ENCODE measurements around the gene LHX3. TPM values are rescaled to one million over a fixed set of nuclear protein-coding genes. Genes with fewer than 3 reads are reported as not detected.

LHX3 gene
- polyA plus RNA-seq, 1 donor from 2014 or later = not detected

- TF ChIP-seq RAD21 (conservative IDR thresholded peaks at IDR 0.05) = no peak
- TF ChIP-seq, protein P1, sequence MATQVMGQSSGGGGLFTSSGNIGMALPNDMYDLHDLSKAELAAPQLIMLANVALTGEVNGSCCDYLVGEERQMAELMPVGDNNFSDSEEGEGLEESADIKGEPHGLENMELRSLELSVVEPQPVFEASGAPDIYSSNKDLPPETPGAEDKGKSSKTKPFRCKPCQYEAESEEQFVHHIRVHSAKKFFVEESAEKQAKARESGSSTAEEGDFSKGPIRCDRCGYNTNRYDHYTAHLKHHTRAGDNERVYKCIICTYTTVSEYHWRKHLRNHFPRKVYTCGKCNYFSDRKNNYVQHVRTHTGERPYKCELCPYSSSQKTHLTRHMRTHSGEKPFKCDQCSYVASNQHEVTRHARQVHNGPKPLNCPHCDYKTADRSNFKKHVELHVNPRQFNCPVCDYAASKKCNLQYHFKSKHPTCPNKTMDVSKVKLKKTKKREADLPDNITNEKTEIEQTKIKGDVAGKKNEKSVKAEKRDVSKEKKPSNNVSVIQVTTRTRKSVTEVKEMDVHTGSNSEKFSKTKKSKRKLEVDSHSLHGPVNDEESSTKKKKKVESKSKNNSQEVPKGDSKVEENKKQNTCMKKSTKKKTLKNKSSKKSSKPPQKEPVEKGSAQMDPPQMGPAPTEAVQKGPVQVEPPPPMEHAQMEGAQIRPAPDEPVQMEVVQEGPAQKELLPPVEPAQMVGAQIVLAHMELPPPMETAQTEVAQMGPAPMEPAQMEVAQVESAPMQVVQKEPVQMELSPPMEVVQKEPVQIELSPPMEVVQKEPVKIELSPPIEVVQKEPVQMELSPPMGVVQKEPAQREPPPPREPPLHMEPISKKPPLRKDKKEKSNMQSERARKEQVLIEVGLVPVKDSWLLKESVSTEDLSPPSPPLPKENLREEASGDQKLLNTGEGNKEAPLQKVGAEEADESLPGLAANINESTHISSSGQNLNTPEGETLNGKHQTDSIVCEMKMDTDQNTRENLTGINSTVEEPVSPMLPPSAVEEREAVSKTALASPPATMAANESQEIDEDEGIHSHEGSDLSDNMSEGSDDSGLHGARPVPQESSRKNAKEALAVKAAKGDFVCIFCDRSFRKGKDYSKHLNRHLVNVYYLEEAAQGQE (IDR thresholded peaks at IDR 0.05; ENCODE audit: borderline replicate concordance) = no peak
- TF ChIP-seq EZH2 (IDR thresholded peaks at IDR 0.05; ENCODE audit: borderline replicate concordance, insufficient read depth, low read length, poor library complexity, severe bottlenecking) = no peak
- TF ChIP-seq CTCF (IDR thresholded peaks at IDR 0.05; ENCODE audit: poor library complexity, severe bottlenecking) = no peak
- no peak for TF ChIP-seq MXI1 (conservative IDR thresholded peaks at IDR 0.05; ENCODE audit: poor library complexity, severe bottlenecking)
- TF ChIP-seq POLR2AphosphoS5 (IDR thresholded peaks at IDR 0.05) = no peak
- TF ChIP-seq SMC3 (conservative IDR thresholded peaks at IDR 0.05; ENCODE audit: poor library complexity) = no peak
- TF ChIP-seq EP300 (conservative IDR thresholded peaks at IDR 0.05; ENCODE audit: poor library complexity, severe bottlenecking) = no peak
- TF ChIP-seq TAF1 (IDR thresholded peaks at IDR 0.05; ENCODE audit: low read depth) = no peak
- Histone ChIP-seq H3K4me2 (ENCODE audit: low read length) (no peak overlapping the region), H3F3A (ENCODE audit: insufficient read depth, low read length, poor library complexity, severe bottlenecking) (no peaks in the 10 kb centered on the region), H3K36me3 (ENCODE audit: insufficient read depth, low read length) (no peaks in the 10 kb centered on the region), H3K9me3 (ENCODE audit: low read length) (no peaks in the 10 kb centered on the region), H3K4me3 (ENCODE audit: low read length) (no peak overlapping the region), H3K9me2 (ENCODE audit: insufficient read depth, low read length) (no peaks in the 10 kb centered on the region), H3K9ac (ENCODE audit: low read length) (no peak overlapping the region), H3K79me2 (replicated peaks; ENCODE audit: insufficient read depth, low read length) (no peaks in the 10 kb centered on the region), H2AFZ (ENCODE audit: low read depth, low read length) (no peak overlapping the region), H3K27me3 (ENCODE audit: insufficient read depth, low read depth, low read length) (no peaks in the 10 kb centered on the region), H3K27ac (ENCODE audit: low read length) (no peak overlapping the region), H4K20me1 (ENCODE audit: insufficient read depth) (no peaks in the 10 kb centered on the region)
These were observed 52.0 kb downstream of the LHX3 start for GRCh38 chr9:136152931-136153330.

GRCh38 chr9:136152543-136152866, 52.4 kb downstream of the LHX3 start:
- no peak for TF ChIP-seq CTCF (IDR thresholded peaks at IDR 0.05; ENCODE audit: poor library complexity, severe bottlenecking)
- TF ChIP-seq SMC3 (conservative IDR thresholded peaks at IDR 0.05; ENCODE audit: poor library complexity) = no peak
- no peak for TF ChIP-seq EZH2 (IDR thresholded peaks at IDR 0.05; ENCODE audit: borderline replicate concordance, insufficient read depth, low read length, poor library complexity, severe bottlenecking)
- TF ChIP-seq EP300 (conservative IDR thresholded peaks at IDR 0.05; ENCODE audit: poor library complexity, severe bottlenecking) = no peak
- TF ChIP-seq, protein P1 (IDR thresholded peaks at IDR 0.05; ENCODE audit: borderline replicate concordance) = no peak
- TF ChIP-seq MXI1 (conservative IDR thresholded peaks at IDR 0.05; ENCODE audit: poor library complexity, severe bottlenecking) = no peak
- no peak for TF ChIP-seq TAF1 (IDR thresholded peaks at IDR 0.05; ENCODE audit: low read depth)
- no peak for TF ChIP-seq RAD21 (conservative IDR thresholded peaks at IDR 0.05)
- TF ChIP-seq POLR2AphosphoS5 (IDR thresholded peaks at IDR 0.05) = no peak
- no peak overlapping the region for H2AFZ ChIP-seq (ENCODE audit: low read depth, low read length)
- no peaks in the 10 kb centered on the region for H3K79me2 ChIP-seq (replicated peaks; ENCODE audit: insufficient read depth, low read length)
- H3K9ac ChIP-seq (ENCODE audit: low read length) = no peak overlapping the region
- H3K36me3 ChIP-seq (ENCODE audit: insufficient read depth, low read length) = no peaks in the 10 kb centered on the region
- H3K4me2 ChIP-seq (ENCODE audit: low read length) = no peak overlapping the region
- H3F3A ChIP-seq (ENCODE audit: insufficient read depth, low read length, poor library complexity, severe bottlenecking) = no peaks in the 10 kb centered on the region
- H4K20me1 ChIP-seq (ENCODE audit: insufficient read depth) = no peaks in the 10 kb centered on the region
- no peaks in the 10 kb centered on the region for H3K27me3 ChIP-seq (ENCODE audit: insufficient read depth, low read depth, low read length)
- no peak overlapping the region for H3K4me3 ChIP-seq (ENCODE audit: low read length)
- no peak overlapping the region for H3K27ac ChIP-seq (ENCODE audit: low read length)
- H3K9me2 ChIP-seq (ENCODE audit: insufficient read depth, low read length) = no peaks in the 10 kb centered on the region
- no peaks in the 10 kb centered on the region for H3K9me3 ChIP-seq (ENCODE audit: low read length)
